ENCODE measurements around the gene PTPRN2. TPM values are rescaled to one million over a fixed set of nuclear protein-coding genes. Genes with fewer than 3 reads are reported as not detected.

PTPRN2 gene
- total RNA-seq, 1 experiment from 2014 or later = 1.2 TPM

GRCh38 chr7:158372400-158373342, 215.0 kb downstream of the PTPRN2 start:
- H3K4me1 ChIP-seq (replicated peaks) = peaks cover 20% of the 10 kb centered on the region
- no peak overlapping the region for H3K27ac ChIP-seq
- 0 out of 2 replicates have a peak, but pooled peaks cover 5% of the 10 kb centered on the region for H3K9me3 ChIP-seq (replicated peaks)
- H3K4me3 ChIP-seq = no peak overlapping the region
- H3K27me3 ChIP-seq (replicated peaks) = no peaks in the 10 kb centered on the region
- DNase-seq (ENCODE audit: low read depth in 1 of 2, low spot score in 2 of 2) = no peak
- no peaks in the 10 kb centered on the region for H3K36me3 ChIP-seq

- no peak for DNase-seq (ENCODE audit: low read depth in 1 of 2, low spot score in 2 of 2)
- H3K27me3 ChIP-seq (replicated peaks) = no peaks in the 10 kb centered on the region
- H3K9me3 ChIP-seq (replicated peaks) = 0 out of 2 replicates have a peak, but pooled peaks cover 5% of the 10 kb centered on the region
Measured at GRCh38 chr7:158371856-158372255, 215.8 kb downstream of the PTPRN2 start.

GRCh38 chr7:158369866-158370265, 217.8 kb downstream of the PTPRN2 start:
- Histone ChIP-seq H3K27me3 (replicated peaks) (no peaks in the 10 kb centered on the region), H3K36me3 (no peaks in the 10 kb centered on the region), H3K4me3 (no peak overlapping the region), H3K9me3 (replicated peaks) (no peaks in the 10 kb centered on the region), H3K27ac (no peak overlapping the region), H3K4me1 (replicated peaks) (peaks cover 11% of the 10 kb centered on the region)
- no peak for DNase-seq (ENCODE audit: low read depth in 1 of 2, low spot score in 2 of 2)

More at GRCh38 chr7:158371856-158372255, 215.8 kb downstream of the PTPRN2 start:
- H3K27ac ChIP-seq = no peak overlapping the region
- H3K4me3 ChIP-seq = no peak overlapping the region
- H3K4me1 ChIP-seq (replicated peaks) = peaks cover 20% of the 10 kb centered on the region
- H3K36me3 ChIP-seq = no peaks in the 10 kb centered on the region

- Histone ChIP-seq H3K4me3 (no peak overlapping the region), H3K27me3 (replicated peaks) (no peaks in the 10 kb centered on the region), H3K36me3 (no peaks in the 10 kb centered on the region), H3K27ac (no peak overlapping the region), H3K4me1 (replicated peaks) (peaks cover 7% of the 10 kb centered on the region), H3K9me3 (replicated peaks) (no peaks in the 10 kb centered on the region)
- DNase-seq (ENCODE audit: low read depth in 1 of 2, low spot score in 2 of 2) = no peak
Measured at GRCh38 chr7:158369290-158369689, 218.3 kb downstream of the PTPRN2 start.

- Histone ChIP-seq H3K4me3 (no peak overlapping the region), H3K4me1 (replicated peaks) (no peaks in the 10 kb centered on the region; the same call in 1 of the 2 replicates), H3K27ac (no peak overlapping the region), H3K27me3 (replicated peaks) (no peaks in the 10 kb centered on the region), H3K9me3 (replicated peaks) (no peaks in the 10 kb centered on the region), H3K36me3 (no peaks in the 10 kb centered on the region)
- no peak for DNase-seq (ENCODE audit: low read depth in 1 of 2, low spot score in 2 of 2)
Measured at GRCh38 chr7:158368449-158368848, 219.2 kb downstream of the PTPRN2 start.

- no peaks in the 10 kb centered on the region for H3K4me1 ChIP-seq (replicated peaks)
- no peak overlapping the region for H3K27ac ChIP-seq
- no peaks in the 10 kb centered on the region for H3K9me3 ChIP-seq (replicated peaks)
- H3K4me3 ChIP-seq = no peak overlapping the region
- no peaks in the 10 kb centered on the region for H3K36me3 ChIP-seq
- no peaks in the 10 kb centered on the region for H3K27me3 ChIP-seq (replicated peaks)
- DNase-seq (ENCODE audit: low read depth in 1 of 2, low spot score in 2 of 2) = no peak
Measured at GRCh38 chr7:158367634-158367982, 220.0 kb downstream of the PTPRN2 start.

GRCh38 chr7:158366916-158367633, 220.5 kb downstream of the PTPRN2 start:
- no peak for DNase-seq (ENCODE audit: low read depth in 1 of 2, low spot score in 2 of 2)
- H3K27ac ChIP-seq = no peak overlapping the region
- no peaks in the 10 kb centered on the region for H3K4me1 ChIP-seq (replicated peaks)

GRCh38 chr7:158366346-158366745, 221.3 kb downstream of the PTPRN2 start:
- Histone ChIP-seq H3K9me3 (replicated peaks) (no peaks in the 10 kb centered on the region; the same call in 1 of the 2 replicates), H3K27me3 (replicated peaks) (no peaks in the 10 kb centered on the region), H3K4me1 (replicated peaks) (no peaks in the 10 kb centered on the region), H3K4me3 (no peak overlapping the region), H3K27ac (no peak overlapping the region), H3K36me3 (no peaks in the 10 kb centered on the region)
- DNase-seq (ENCODE audit: low read depth in 1 of 2, low spot score in 2 of 2) = no peak

More at GRCh38 chr7:158366916-158367633, 220.5 kb downstream of the PTPRN2 start:
- H3K27me3 ChIP-seq (replicated peaks) = no peaks in the 10 kb centered on the region
- H3K9me3 ChIP-seq (replicated peaks) = no peaks in the 10 kb centered on the region; the same call in 1 of the 2 replicates
- no peak overlapping the region for H3K4me3 ChIP-seq
- no peaks in the 10 kb centered on the region for H3K36me3 ChIP-seq

GRCh38 chr7:158365267-158365666, 222.4 kb downstream of the PTPRN2 start:
- Histone ChIP-seq H3K36me3 (no peaks in the 10 kb centered on the region), H3K9me3 (replicated peaks) (no peaks in the 10 kb centered on the region; the same call in 1 of the 2 replicates), H3K4me1 (replicated peaks) (no peaks in the 10 kb centered on the region), H3K27ac (no peak overlapping the region), H3K4me3 (no peak overlapping the region), H3K27me3 (replicated peaks) (no peaks in the 10 kb centered on the region)
- DNase-seq (ENCODE audit: low read depth in 1 of 2, low spot score in 2 of 2) = no peak

- no peaks in the 10 kb centered on the region for H3K27me3 ChIP-seq (replicated peaks)
- peaks cover 2% of the 10 kb centered on the region; the same call in 1 of the 2 replicates for H3K9me3 ChIP-seq (replicated peaks)
- H3K36me3 ChIP-seq = no peaks in the 10 kb centered on the region
- H3K4me3 ChIP-seq = no peak overlapping the region
- no peaks in the 10 kb centered on the region for H3K4me1 ChIP-seq (replicated peaks)
- DNase-seq (ENCODE audit: low read depth in 1 of 2, low spot score in 2 of 2) = no peak
- H3K27ac ChIP-seq = no peak overlapping the region
Measured at GRCh38 chr7:158364451-158364850, 223.2 kb downstream of the PTPRN2 start.

- Histone ChIP-seq H3K27me3 (replicated peaks) (no peaks in the 10 kb centered on the region), H3K36me3 (no peaks in the 10 kb centered on the region), H3K27ac (no peak overlapping the region), H3K4me1 (replicated peaks) (no peaks in the 10 kb centered on the region), H3K4me3 (no peak overlapping the region), H3K9me3 (replicated peaks) (peaks cover 3% of the 10 kb centered on the region)
- peak in 1 of 2 experiments; percentile 39 for DNase-seq (ENCODE audit: low read depth in 1 of 2, low spot score in 2 of 2)
Measured at GRCh38 chr7:158362912-158363905, 224.4 kb downstream of the PTPRN2 start.

GRCh38 chr7:158362001-158362400, 225.6 kb downstream of the PTPRN2 start:
- H3K27ac ChIP-seq = no peak overlapping the region
- no peaks in the 10 kb centered on the region for H3K36me3 ChIP-seq
- DNase-seq (ENCODE audit: low read depth in 1 of 2, low spot score in 2 of 2) = peak in 1 of 2 experiments; percentile 35
- no peak overlapping the region for H3K4me3 ChIP-seq
- H3K9me3 ChIP-seq (replicated peaks) = peaks cover 6% of the 10 kb centered on the region
- no peaks in the 10 kb centered on the region for H3K4me1 ChIP-seq (replicated peaks)
- no peaks in the 10 kb centered on the region for H3K27me3 ChIP-seq (replicated peaks)

- H3K4me1 ChIP-seq (replicated peaks) = no peaks in the 10 kb centered on the region
- peak in 1 of 2 experiments; percentile 36 for DNase-seq (ENCODE audit: low read depth in 1 of 2, low spot score in 2 of 2)
- no peak overlapping the region for H3K4me3 ChIP-seq
- no peaks in the 10 kb centered on the region for H3K27me3 ChIP-seq (replicated peaks)
- H3K27ac ChIP-seq = no peak overlapping the region
- no peaks in the 10 kb centered on the region for H3K36me3 ChIP-seq
- H3K9me3 ChIP-seq (replicated peaks) = peaks cover 6% of the 10 kb centered on the region
Measured at GRCh38 chr7:158361326-158361946, 226.2 kb downstream of the PTPRN2 start.
